ENCODE data around the gene RCE1.
A peak's percentile ranks its signal among the peaks of the same experiment; 100 is the strongest.
"Not testable (repeated sequence)": the region's sequence is repeated elsewhere in the genome, so short reads cannot be mapped to it uniquely, and the experiment has no call there.

Gene RCE1, protein sequence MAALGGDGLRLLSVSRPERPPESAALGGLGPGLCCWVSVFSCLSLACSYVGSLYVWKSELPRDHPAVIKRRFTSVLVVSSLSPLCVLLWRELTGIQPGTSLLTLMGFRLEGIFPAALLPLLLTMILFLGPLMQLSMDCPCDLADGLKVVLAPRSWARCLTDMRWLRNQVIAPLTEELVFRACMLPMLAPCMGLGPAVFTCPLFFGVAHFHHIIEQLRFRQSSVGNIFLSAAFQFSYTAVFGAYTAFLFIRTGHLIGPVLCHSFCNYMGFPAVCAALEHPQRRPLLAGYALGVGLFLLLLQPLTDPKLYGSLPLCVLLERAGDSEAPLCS

DNA sequence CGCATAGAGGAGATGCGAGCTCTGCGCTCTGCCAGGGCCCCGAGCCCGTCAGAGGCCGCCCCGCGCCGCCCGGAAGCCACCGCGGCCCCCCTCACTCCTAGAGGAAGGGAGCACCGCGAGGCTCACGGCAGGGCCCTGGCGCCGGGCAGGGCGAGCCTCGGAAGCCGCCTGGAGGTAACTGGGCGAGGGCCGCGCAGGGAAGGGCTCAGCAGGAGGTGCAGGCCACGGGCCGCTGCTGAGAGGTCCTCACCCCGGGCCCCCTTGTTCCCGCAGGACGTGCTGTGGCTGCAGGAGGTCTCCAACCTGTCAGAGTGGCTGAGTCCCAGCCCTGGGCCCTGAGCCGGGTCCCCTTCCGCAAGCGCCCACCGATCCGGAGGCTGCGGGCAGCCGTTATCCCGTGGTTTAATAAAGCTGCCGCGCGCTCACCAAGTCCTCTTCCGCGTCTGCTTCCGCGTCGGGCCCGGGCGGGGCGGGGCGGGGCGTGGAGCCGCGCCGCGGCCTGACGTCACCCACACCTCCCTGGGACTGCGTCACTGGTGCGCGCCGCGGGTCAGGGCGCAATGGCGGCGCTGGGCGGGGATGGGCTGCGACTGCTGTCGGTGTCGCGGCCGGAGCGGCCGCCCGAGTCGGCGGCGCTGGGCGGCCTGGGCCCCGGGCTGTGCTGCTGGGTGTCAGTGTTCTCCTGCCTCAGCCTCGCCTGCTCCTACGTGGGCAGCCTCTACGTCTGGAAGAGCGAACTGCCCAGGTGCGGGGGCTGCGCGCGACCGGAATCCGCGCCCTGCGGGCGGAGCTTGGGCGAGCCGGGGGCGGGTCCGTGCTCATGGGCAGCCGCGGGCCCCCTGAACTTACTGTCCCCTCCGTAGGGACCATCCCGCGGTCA is at the start of gene RCE1:
Gene RCE1 (plus strand): TSS at position 546 of the 880 bp plus-strand sequence. CDS start 15 bp downstream, at position 561.
- DNase-seq = peak in 54 of 56 donors; percentile 36 to 94 (median 83)

DNA sequence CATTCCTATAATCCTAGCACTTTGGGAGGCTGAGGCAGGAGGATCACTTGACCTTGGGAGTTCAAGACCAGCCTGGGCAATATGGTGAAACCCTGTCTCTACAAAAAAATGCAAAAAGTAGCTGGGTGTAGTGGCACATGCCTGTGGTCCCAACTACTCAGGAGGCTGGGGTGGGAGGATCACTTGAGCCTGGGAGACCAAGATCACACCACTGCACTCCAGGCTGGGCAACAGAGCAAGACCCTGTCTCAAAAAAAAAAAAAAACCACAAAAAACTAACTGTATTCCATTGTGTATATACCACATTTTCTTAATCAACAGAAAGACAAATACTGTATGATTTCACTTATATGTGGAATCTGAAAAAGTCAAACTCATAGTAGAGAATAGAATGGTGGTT is 43.4 kb upstream of the RCE1 start:
- DNase-seq = not testable (repeated sequence)

DNA sequence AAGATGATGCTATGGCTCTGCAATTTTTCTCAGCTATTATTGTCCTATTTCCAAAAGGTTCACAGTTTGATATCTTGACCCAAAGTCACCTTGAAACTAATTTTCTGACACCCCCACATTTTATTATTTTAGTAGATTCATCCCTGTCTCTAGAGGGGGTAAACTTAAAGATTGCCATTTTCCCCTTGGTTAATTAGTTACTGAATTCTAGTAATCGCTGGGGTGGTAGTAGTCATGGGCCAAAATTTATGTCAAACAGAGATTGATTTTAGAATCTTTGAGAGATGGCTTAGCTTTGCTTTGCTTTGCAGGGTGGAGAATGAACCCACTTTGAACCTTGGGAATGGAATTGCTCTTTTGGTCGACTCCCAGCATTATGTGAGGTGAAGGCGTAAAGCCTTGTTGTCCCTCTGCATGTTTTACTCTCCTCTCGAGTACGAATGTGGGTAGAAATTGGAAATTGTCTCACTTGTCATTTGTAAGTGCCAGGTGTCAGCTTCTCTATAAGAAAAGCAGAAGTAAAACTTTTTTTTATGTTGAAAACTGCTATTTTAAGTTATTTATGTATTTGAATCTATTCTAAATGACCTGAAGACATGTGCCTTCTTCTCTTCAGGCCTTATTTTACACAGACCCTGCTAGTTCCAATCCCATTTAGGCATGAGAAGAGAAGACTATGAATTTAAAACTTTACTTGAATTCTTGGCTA is 42.4 kb upstream of the RCE1 start:
- no peak for DNase-seq

DNA sequence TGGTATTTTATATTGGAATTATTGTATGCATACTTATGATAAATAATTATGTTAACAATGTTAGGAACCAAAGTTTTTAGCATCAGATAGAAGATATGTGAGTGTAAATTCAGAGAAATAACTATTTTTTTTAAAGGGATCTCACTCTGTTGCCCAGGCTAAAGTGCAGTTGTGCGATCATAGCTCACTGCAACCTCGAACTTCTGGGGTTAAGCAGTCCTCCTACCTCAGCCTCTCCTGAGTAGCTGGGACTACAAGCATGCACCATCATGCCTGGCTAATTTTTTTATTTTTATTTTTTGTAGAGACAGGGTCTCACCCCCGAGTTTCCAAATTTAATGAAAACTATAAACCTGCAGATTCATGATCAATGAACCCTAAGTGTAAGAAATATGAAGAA is 33.6 kb upstream of the RCE1 start:
- DNase-seq = no peak

DNA sequence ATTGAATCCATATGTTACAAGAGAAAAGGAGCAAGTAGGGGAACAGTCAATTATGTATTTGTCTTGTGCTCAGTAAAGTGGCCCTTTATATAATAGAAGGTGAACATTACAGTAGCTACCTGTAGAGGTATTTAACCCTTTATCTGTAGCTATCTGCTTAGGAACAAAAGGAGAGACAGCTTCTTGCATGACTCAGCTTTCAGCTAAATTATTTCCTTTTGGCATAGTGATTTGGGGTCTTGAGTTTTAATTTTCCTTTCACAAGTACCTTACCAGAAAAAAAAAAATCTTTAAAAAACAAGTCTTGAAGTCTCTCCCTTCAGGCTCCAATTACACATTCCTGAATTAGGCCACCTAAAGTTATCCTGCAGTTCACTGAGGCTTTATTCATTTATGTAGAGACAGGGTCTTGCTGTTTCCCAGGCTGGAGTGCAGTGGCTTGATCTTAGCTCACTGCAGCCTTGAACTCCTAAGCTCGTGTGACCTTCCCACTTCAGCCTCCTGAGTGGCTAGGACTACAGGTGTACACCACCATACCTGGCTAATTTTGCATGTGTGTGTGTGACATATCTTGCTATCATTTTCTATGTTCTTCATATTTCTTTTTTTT is 32.6 kb upstream of the RCE1 start:
- DNase-seq = no peak

DNA sequence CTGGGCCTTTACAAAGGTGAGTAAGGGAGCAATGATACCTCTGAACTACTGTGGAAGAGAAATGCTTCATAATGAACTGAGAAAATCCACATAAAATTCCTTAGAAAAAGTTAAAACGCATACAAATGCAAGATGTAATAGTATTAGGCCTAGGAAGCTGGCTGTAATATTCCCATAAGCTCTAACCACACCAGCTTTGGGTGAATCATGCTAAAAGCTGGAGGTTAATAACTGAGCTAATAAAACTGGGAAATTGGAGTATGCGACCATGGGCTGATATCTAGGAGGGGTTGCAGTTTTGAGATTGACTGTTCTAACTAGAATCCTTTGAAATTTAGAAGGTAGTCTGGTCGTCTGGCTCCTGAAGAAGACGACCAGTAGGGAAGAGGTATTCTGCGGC is 28.6 kb upstream of the RCE1 start:
- no peak for DNase-seq

DNA sequence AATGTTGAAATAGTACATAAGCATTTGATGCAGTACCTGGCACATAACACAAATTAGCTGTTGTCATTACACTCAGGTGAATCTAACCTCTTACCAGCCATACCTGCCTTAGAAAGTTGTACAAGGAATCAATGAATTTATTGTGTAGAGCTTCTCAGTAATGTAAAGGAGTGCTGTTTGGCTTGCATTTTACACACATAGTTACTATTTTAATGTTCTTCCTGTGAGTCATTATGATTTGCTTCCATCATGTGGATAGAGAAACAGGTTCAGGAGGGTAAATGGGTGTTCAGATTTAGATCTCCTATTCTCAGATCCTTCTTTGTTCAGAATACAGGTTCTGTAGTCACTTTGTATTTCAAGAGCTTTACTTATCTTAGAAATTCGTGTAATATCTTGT is 27.6 kb upstream of the RCE1 start:
- no peak for DNase-seq

DNA sequence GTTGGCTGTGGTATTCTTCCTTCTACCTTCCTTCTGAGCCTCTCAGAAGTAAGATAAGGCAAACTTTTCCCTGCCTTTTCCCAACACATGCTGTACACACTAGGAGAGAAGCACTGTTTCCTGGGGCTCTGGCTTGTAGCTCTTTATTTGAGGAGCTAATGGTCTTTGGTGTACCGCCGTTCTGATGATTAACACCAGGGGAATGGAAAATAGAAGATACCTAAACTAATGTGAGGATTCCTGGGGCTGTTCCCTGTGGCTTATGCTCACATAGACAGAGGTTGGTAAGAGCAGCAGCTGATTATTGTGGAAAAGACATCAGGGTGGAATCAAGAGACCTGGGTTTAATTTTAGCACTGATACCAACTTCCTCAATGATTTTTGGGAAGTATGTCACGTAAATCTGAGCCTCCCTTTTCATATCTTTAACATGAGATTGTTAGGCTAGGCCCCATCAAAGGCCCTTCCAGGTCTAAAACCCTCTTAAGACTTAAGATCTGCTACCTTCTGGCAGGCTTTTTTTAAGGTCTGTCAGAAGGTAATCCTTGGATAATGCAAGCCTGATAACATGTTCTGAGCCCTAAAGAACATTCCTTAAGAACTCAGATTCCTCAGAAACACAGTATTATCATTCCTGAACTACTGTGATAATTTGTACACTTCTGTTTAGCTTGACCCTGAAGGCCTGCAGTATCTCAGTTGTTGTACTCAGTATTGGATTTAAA is 24.8 kb upstream of the RCE1 start:
- no peak for DNase-seq

DNA sequence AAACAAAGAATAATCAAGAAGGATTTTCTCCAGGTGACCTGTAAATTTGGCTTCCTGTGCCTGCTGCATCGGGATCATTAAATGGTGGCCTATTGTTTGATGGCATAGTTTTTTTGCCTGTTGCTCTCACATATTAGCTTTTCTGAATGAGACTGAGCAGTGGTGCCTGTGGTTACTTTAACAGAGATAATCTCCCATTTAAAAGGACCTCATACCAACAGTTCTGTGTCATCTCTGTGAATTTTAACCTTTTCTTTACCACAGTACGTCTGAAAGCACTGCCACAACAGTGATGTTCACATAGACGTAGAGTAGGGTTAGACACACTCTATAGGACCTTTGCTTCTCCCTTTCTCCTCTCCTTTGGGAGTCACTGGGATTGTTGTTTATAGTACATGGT is 22.9 kb upstream of the RCE1 start:
- DNase-seq = no peak

DNA sequence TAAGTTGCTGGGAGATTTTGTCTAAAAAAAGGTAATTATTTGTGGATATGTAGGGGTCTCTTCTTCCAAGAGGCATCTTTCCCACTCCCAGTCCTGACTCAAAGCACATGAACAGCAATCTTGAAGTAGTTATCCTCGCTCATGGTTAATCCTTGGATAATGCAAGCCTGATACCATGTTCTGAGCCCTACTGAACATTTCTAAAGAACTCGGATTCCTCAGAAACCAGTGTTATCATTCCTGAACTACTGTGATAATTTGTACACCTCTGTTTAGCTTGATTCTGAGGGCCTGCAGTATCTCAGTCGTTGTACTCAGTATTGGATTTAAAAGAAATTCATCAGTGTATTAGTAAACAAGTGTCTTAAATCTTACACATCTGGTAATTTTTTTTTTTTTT is 22.3 kb upstream of the RCE1 start:
- DNase-seq = no peak

DNA sequence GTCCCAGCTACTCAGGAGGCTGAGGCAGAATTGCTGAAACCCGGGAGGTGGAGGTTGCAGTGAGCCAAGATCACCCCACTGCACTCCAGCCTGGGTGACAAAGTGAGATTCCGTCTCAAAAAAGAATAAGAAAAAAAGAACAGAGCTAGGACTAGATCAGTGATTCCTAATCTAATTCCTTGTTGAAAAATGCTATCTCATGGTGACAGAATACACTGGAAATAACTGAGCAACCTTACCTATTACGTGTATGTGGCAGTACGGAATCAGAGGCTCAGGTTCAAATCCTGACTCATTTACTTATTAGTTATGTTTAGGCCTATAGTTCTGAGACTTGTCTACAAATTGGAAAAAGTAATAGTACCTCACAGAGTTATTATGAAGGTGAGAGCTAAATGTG is 19.5 kb upstream of the RCE1 start:
- DNase-seq = no peak

DNA sequence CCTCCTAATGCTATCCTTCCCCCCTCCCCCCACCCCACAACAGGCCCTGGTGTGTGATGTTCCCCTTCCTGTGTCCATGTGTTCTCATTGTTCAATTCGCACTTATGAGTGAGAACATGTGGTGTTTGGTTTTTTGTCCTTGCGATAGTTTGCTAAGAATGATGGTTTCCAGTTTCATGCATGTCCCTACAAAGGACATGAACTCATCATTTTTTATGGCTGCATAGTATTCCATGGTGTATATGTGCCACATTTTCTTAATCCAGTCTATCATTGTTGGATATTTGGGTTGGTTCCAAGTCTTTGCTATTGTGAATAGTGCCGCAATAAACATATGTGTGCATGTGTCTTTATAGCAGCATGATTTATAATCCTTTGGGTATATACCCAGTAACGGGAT is 18.7 kb upstream of the RCE1 start:
- not testable (repeated sequence) for DNase-seq

DNA sequence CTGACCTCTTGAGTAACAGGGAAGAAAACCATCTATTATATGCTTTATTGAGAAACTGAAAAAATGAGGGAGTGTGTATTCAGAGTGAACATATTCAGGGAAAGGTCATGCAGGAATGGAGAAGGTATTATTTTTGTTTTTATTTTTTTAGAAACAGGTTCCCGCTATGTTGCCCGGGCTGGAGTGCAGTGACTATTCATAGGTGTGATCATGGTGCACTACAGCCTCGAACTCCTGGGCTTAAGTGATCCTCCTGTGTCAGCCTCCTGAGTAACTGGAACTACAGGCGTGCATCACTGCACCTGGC is 8.7 kb upstream of the RCE1 start:
- no peak for DNase-seq

DNA sequence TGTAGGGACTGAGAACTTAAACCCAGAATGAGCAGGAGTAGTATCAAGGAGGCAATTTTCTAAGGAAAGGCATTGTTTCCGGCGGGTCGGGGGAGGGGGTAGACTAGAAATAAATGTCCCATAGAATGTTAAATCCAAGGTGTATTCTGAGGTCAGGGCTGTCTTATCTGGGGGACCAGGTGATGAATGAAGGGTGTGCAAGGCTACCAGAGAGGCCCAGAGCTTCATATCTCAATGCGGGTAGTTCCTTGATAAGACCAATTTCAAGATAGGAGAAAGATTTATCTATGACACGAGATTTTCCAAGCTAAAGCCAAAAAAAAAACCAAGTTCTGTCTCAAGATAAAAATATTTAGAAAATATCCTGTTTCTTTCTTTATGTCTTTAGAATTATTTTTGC is 8.3 kb upstream of the RCE1 start:
- DNase-seq = no peak

DNA sequence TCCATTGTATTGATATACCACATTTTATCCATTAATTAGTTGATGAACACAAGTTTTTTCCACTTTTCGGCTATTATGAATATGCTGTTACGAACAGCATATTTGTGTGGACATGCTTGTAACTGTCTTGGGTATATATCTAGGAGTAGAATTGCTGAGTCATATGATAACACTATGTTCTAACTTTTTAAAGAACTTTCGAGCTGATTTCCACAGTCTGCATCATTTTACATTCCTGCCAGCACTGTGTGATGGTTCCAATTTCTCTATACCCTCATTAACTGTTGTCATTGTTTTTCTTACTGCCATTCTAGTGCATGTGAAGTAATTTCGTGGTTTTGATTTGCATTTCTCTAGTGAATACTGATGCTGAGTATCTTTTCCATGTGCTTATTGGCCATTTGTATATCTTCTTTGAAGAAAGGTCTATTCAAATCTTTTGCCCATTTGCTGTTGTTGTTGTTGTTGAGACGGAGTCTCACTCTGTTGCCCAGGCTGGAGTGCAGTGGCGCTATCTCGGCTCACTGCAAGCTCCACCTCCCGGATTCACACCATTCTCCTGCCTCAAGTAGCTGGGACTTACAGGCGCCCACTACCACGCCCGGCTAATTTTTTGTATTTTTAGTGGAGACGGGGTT is 7.4 kb upstream of the RCE1 start:
- no peak for DNase-seq

DNA sequence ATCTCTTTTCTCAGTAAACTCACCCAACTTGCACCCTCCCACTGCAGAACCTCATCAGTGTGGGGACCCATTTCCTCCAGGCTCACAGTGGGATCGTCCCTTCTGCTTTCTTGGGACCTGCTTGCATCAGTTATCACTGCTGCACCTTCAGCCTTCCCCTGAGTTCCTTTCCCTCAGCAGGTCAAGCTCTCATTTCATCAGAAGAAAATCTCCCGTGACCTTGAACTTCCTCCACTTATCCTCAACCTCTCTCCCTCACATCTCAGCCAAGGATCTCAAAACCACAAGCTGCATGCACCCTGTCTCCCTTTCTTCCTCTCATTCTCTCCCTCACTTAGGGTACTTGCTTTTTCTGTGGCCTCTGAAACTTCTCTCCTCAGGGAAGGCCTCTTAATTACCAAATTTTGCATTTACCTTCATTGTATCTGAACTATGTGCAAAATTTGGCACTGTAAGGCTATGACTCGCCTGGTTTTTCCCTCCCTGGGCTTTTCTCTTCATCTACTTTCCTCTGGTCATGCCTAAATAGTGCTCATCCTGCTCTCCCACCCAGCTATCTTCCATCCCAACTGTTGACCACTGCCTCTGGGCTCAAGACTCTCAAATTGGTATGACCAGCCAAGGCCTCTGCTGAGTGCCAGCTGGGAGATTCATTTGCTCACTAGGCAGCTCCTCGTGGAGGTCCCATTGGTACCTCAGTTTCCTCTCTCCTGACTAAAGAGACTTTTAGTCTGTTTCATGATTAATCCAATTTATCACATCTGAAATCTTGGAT is 2.7 kb upstream of the RCE1 start:
- DNase-seq = no peak

DNA sequence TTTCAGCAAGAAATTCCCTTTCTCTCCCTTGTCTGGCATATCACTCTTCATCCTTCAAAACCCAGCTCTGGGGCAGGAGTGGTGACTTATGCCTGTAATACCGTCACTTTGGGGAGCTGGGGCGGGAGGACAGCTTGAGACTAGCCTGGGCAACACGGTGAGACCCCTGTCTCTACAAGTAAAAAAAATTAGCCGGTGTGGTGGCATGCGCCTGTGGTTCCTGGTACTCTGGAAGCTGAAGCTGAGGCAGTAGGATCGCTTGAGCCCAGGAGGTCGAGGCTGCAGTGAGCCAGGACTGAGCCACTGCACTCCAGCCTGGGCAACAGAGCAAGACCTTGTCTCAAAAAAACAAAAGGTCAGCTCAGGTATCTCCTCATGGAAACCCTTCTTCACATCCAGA is 1.4 kb upstream of the RCE1 start:
- DNase-seq = no peak

DNA sequence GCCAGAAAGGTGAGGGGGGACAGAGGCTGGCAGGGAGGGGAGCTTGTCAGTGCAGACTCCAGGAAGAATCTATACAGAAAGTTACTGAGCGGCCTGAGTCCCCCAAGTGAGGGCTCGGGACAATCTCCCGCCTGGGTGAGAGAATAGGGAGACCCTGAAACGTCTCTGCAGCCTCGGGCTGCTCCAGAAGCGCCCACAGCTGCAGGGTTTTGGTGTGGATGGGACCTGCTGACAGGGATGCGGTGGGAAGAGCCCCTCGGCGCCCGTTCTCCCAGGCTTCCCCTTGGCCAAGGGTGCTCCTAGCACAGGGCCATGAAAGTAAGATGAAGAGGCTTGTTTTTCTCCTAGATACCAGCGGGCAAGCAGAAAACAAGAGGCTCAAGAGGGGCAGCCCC is 743 bp upstream of the RCE1 start:
- DNase-seq = no peak

DNA sequence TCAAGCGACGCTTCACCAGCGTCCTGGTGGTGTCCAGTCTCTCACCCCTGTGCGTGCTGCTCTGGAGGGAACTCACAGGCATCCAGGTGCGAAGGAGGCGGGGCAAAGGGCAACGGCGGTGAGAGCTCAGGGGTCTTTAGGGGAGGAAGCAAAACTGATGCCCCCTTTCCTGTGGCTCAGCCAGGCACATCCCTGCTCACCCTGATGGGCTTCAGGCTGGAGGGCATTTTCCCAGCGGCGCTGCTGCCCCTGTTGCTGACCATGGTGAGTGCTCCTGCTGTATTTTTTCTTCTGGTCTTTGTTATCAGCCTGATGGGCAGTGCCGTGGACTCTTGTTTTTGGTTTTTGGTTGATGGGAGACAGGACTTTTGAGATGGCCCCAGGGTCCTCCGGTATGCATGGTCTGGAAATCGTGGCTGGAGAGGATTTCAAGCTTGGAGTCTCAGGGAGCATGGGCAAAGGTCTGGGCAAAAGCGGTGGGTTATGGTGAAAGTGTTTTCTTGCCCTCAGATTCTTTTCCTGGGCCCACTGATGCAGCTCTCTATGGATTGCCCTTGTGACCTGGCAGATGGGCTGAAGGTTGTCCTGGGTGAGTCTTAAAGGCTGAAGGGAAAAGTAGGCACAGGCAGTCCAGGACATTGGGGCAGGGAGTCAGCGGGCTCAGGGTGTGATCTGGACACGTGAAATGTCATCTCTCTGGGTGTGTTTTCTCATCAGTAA is 695 bp downstream of the RCE1 start:
- DNase-seq = no peak

All from nucleus accumbens (tissue), 56 donors.